CD4-positive, alpha-beta T cell (primary cell): ENCODE data around the gene ACACA. TPM values are rescaled to one million over a fixed set of nuclear protein-coding genes. Genes with fewer than 3 reads are reported as not detected.
A peak's percentile ranks its signal among the peaks of the same experiment; 100 is the strongest.

Experiments
- ATAC-seq: fragments of 200-7000 bp; cut with Tn5 transposase; one replicate; pipeline ENCODE4 v1.10.0; 2022; ENCODE audit warnings: mild to moderate bottlenecking; ENCODE audit not compliant: poor library complexity
- CTCF ChIA-PET: fragments of 350-600 bp; sonication (Branson Sonifier 250); formaldehyde crosslinking; loops from one replicate; lab custom pipeline; 2021; ENCODE audit warnings: antibody characterized with exemption, inconsistent platforms; lab: Charles Lee
- POLR2A ChIA-PET: fragments of 350-600 bp; sonication (Branson Sonifier 250); formaldehyde crosslinking; loops from one replicate; lab custom pipeline; 2021; ENCODE audit warnings: antibody characterized with exemption, inconsistent platforms; lab: Charles Lee
- DNase-seq, 14 experiments: peaks; one replicate each; pipeline ENCODE4 v3.0.0-alpha.2; 2013 to 2020; ENCODE audit warnings: mixed read lengths in 2 of 14
- H3K27ac ChIP-seq, 2 donors: one replicate each; pipeline versions ENCODE4 v1.5.1 to v1.7.0; 2013; ENCODE audit warnings: low read length in 2 of 2, low read depth in 1 of 2, mild to moderate bottlenecking in 1 of 2
- H3K27me3 ChIP-seq, 2 experiments: 1 replicate in 1 of 2; 2 replicates in 1 of 2; pipeline versions ENCODE4 v1.6.1 to v1.7.0; 2013; ENCODE audit warnings: low read length in 2 of 2, control low read depth in 1 of 2, mild to moderate bottlenecking in 1 of 2, moderate library complexity in 1 of 2; ENCODE audit not compliant: insufficient read depth in 2 of 2, control insufficient read depth in 1 of 2
- H3K36me3 ChIP-seq: one replicate; pipeline ENCODE4 v1.6.1; 2013; ENCODE audit warnings: low read length, control low read depth; ENCODE audit not compliant: insufficient read depth
- H3K4me1 ChIP-seq: one replicate; pipeline ENCODE4 v1.6.1; 2013; ENCODE audit warnings: low read length, control low read depth; ENCODE audit not compliant: insufficient read depth
- H3K4me3 ChIP-seq: one replicate; pipeline ENCODE4 v1.5.1; 2013; ENCODE audit warnings: mild to moderate bottlenecking, low read length, moderate library complexity
- H3K9me3 ChIP-seq, 2 experiments: 1 replicate in 1 of 2; 2 replicates in 1 of 2; pipeline versions ENCODE4 v1.6.1 to v1.7.0; 2013; ENCODE audit warnings: low read length in 2 of 2, mild to moderate bottlenecking in 2 of 2, control low read depth in 1 of 2, moderate library complexity in 1 of 2; ENCODE audit not compliant: control insufficient read depth in 1 of 2, insufficient read depth in 1 of 2
- H3K27ac Mint-ChIP-seq: one replicate; pipeline ENCODE4 v1.8.0; 2020; ENCODE audit warnings: mixed read lengths
- H3K27me3 Mint-ChIP-seq: one replicate; pipeline ENCODE4 v1.8.0; 2021; ENCODE audit warnings: mixed read lengths
- H3K36me3 Mint-ChIP-seq: one replicate; pipeline ENCODE4 v1.8.0; 2021; ENCODE audit warnings: low read depth, mixed read lengths
- H3K4me1 Mint-ChIP-seq: one replicate; pipeline ENCODE4 v1.8.0; 2021; ENCODE audit warnings: low read depth, mixed read lengths
- H3K4me3 Mint-ChIP-seq: one replicate; pipeline ENCODE4 v1.8.0; 2020; ENCODE audit warnings: mild to moderate bottlenecking, mixed read lengths
- H3K9me3 Mint-ChIP-seq: one replicate; pipeline ENCODE4 v1.8.0; 2020; ENCODE audit warnings: mixed read lengths
- intact Hi-C, 2 experiments: fragments of 100-400 bp; cut with DNase I in 1 of 2; cut with micrococcal nuclease in 1 of 2; formaldehyde crosslinking; loops; one replicate each; pipeline versions ENCODE4 v1.15.1 to v1.9.0; 2023 to 2025; cut with DNase I, micrococcal nuclease
- total RNA-seq, 174 experiments: library from RNA in 2 of 174; stranded (reverse) in 2 of 174; gene quantifications; one replicate each; pipeline ENCODE4 v1.2.3 and lab custom pipeline; 2021 to 2026
- TF ChIP-seq, protein P1 (sequence below): fragments of 200-600 bp; IDR thresholded peaks from one replicate; pipeline ENCODE4 v1.8.0; 2022; ENCODE audit warnings: antibody characterized with exemption, mild to moderate bottlenecking

ACACA gene
- total RNA-seq, 2 experiments from 2014 or later: 26.0 to 28.9 TPM

DNA sequence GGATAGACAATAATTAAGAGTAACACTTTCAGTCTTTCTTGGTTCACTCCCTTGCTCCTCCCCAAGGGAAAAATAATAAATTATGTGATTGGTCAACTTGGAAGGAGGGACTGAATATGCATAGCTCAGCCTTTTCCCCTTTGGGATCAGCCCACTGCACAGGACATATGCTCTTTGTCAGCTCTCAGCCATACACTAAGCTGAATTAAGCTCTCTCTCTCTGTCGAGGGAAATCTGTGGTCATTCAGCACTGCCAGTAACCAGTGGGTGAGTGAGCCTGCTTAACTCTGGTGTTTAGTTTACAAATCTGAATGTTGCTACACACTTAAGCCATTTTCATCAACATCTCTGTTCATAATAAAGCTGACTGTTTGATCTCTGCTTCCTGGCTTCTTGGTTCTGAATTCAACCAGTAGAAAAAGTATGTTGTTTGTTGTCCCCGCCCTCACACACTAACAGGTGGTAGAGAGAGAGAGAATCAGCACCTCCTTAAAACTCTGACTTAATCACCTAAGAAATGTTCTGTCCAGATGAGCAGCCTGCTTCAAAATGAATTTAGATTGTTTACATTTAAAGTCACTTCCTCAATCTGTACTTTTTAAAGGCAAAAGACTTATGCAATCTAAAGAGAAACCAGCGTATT is 133.1 kb downstream of the ACACA start:
- no peak overlapping the region for H3K27ac Mint-ChIP-seq
- H3K4me3 Mint-ChIP-seq: no peak overlapping the region
- DNase-seq (peak in 1 of 14 experiments; percentile 0), ATAC-seq (no peak)
- H3K4me1 ChIP-seq: no peaks in the 10 kb centered on the region
- H3K27ac ChIP-seq: no peak overlapping the region
- ChIA-PET POLR2A (no interaction called here), CTCF (no interaction called here)
- TF ChIP-seq, protein P1, sequence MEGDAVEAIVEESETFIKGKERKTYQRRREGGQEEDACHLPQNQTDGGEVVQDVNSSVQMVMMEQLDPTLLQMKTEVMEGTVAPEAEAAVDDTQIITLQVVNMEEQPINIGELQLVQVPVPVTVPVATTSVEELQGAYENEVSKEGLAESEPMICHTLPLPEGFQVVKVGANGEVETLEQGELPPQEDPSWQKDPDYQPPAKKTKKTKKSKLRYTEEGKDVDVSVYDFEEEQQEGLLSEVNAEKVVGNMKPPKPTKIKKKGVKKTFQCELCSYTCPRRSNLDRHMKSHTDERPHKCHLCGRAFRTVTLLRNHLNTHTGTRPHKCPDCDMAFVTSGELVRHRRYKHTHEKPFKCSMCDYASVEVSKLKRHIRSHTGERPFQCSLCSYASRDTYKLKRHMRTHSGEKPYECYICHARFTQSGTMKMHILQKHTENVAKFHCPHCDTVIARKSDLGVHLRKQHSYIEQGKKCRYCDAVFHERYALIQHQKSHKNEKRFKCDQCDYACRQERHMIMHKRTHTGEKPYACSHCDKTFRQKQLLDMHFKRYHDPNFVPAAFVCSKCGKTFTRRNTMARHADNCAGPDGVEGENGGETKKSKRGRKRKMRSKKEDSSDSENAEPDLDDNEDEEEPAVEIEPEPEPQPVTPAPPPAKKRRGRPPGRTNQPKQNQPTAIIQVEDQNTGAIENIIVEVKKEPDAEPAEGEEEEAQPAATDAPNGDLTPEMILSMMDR: no peak
- H3K36me3 ChIP-seq: peaks cover 22% of the 10 kb centered on the region
- H3K27me3 Mint-ChIP-seq: no peaks in the 10 kb centered on the region
- H3K27me3 ChIP-seq: no peaks in the 10 kb centered on the region
- no peaks in the 10 kb centered on the region for H3K9me3 Mint-ChIP-seq
- intact Hi-C loops: no loop called here
- peaks cover 78% of the 10 kb centered on the region for H3K36me3 Mint-ChIP-seq
- no peaks in the 10 kb centered on the region for H3K4me1 Mint-ChIP-seq
- H3K9me3 ChIP-seq: no peaks in the 10 kb centered on the region
- no peak overlapping the region for H3K4me3 ChIP-seq

DNA sequence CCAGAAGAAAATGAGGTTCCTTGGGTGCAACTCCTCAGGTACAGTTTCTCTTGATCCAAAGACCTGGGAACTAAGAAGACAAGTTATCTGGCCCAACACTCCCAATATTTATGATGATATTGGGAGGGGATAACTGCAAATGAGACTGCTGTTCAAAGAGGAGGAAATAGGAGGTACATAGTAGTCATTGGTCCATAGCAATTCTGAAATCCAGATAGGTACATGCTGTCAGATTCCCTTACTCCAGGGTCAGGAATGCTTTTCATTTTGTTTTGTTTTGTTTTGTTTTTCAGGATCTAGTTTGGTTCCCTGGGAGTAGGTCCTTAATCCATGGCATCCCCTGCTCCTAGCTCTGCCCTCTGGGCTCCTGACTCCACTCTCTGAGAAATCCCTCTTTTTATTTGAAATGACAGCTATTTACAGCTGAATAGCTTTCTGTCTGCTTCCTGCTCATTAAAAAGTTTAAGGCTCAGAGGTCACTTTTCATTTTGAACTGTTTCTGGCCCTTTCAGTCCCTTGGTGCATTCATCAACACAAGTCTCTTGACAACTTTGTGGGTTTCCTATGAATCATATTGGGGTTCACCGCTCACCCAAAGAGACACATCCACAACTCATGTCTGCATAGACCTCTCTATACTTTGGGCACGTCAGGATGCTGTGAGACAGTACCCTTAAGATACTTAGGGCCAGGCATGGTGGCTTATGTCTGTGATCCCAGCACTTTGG is 141.0 kb downstream of the ACACA start:
- ATAC-seq (no peak), DNase-seq (no peak)
- Mint-ChIP-seq H3K9me3 (peaks cover 8% of the 10 kb centered on the region), H3K4me1 (no peaks in the 10 kb centered on the region), H3K36me3 (peaks cover 87% of the 10 kb centered on the region), H3K27ac (no peak overlapping the region), H3K27me3 (no peaks in the 10 kb centered on the region), H3K4me3 (no peak overlapping the region)
- CTCF ChIA-PET: no interaction called here
- Histone ChIP-seq H3K27me3 (no peaks in the 10 kb centered on the region), H3K27ac (no peak overlapping the region), H3K4me1 (no peaks in the 10 kb centered on the region), H3K9me3 (peaks cover 5% of the 10 kb centered on the region in 2 experiments), H3K36me3 (peaks cover 18% of the 10 kb centered on the region), H3K4me3 (no peak overlapping the region)
- POLR2A ChIA-PET: no interaction called here
- TF ChIP-seq, protein P1: no peak
- intact Hi-C loops: no loop called here

DNA sequence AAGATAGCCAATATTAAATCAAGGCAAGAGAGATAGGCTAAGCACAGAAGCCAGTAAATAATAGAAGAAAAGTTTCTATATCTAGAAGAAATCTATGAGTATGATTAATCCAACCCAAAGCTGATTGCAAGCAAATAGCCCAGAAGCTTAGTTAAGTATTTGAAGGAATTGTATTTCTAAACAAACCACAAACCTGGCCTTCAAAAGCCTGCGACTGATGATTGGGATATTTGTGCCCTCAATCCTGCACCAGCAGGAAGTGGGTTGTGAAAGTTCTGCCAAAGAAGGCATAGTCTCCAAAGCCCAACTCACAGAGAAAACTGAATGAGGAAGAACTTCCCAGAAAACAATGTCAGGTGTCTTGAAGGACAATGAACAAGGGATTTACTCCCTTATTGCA is 145.3 kb downstream of the ACACA start:
- peaks cover 17% of the 10 kb centered on the region for H3K36me3 ChIP-seq

More for the DNA sequence above, 145.3 kb downstream of the ACACA start:
- Mint-ChIP-seq H3K27ac (no peak overlapping the region), H3K4me1 (no peaks in the 10 kb centered on the region), H3K27me3 (no peaks in the 10 kb centered on the region), H3K9me3 (peaks cover 4% of the 10 kb centered on the region), H3K36me3 (peaks cover 65% of the 10 kb centered on the region), H3K4me3 (no peak overlapping the region)
- ChIA-PET POLR2A (no interaction called here), CTCF (no interaction called here)
- no peaks in the 10 kb centered on the region for H3K27me3 ChIP-seq
- peaks cover 5% of the 10 kb centered on the region in 2 experiments for H3K9me3 ChIP-seq
- no peak overlapping the region for H3K27ac ChIP-seq
- DNase-seq (no peak), ATAC-seq (no peak)
- H3K4me3 ChIP-seq: no peak overlapping the region
- no peaks in the 10 kb centered on the region for H3K4me1 ChIP-seq
- TF ChIP-seq, protein P1: no peak
- intact Hi-C loops: no loop called here
